HG02973 (cell line): ENCODE results near the gene EPHA7.

Experiments
- ATAC-seq: cut with Tn5 transposase; IDR thresholded peaks from one replicate; pipeline ENCODE4 v1.9.1; 2021; ENCODE audit warnings: moderate library complexity; ENCODE audit not compliant: unreplicated experiment

EPHA7 gene

GRCh38 chr6:93393554-93394074, 25.7 kb downstream of the EPHA7 start:
- no peak for ATAC-seq

DNA sequence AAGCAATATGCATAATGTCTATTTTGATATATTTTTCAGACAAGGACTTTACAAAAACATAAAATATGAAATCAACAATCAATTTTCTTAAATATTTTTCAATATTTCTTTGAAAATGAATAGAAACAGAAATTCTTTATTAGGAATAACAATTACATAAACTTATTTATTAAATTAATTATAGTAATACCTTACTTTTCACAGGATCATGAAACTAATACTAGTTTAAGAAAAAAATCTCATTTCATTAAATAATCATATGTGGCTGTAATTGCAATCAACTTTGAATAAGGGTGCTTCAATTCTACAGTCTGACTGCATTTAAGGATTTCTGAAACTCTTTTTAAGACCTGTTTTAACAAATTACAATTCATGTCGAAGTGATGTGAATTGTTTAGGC, 26.6 kb downstream of the EPHA7 start:
- no peak for ATAC-seq

GRCh38 chr6:93391965-93392364, 27.4 kb downstream of the EPHA7 start:
- no peak for ATAC-seq

- ATAC-seq, result no peak
Observed at GRCh38 chr6:93389192-93389591, 30.2 kb downstream of the EPHA7 start.

- ATAC-seq, result no peak
Observed at GRCh38 chr6:93388070-93388469, 31.3 kb downstream of the EPHA7 start.

DNA sequence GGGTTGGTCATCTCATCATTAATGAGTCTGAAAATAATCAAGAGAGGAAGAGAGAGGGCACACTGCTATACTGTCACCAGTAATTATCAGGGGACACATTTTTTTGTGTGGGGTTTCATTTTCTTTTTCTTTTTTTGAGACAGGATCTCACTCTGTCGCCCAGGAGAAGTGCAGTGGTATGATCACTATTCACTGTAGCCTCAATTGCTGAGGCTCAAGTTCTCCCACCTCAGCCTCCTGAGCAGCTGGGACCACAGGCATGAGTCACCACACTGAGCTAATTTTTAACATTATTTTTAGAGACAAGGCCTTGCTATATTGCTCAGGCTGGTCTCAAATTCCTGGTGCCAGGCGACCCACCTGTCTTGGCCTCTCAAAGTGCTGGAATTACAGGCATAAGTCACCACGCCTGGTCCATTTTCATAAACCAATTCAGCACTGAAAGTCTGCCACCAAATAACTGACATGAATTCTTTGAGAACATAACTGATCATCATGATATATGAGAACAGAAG, 43.3 kb downstream of the EPHA7 start:
- no peak for ATAC-seq

DNA sequence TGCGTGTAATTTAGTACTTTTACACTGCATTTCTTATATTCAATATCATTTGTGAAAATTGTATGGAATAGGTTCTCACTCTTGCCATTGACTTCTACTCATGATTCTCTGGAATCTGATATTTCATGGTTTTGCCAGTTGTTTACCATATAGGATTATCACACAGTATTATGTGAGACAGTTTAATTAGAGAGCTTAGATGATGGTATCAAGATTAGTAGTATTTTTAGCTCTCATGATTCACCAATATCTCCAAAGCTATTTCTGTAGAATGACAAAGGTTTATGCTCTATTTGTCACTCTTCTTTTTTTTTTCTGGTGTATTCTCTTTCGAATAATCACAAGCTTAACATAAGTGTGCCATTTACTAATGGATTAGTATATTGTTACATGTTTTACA, 45.9 kb downstream of the EPHA7 start:
- ATAC-seq, result no peak

- ATAC-seq, result no peak
Observed at GRCh38 chr6:93371756-93372155, 47.6 kb downstream of the EPHA7 start.

- no peak for ATAC-seq
Observed at GRCh38 chr6:93369586-93370134, 49.7 kb downstream of the EPHA7 start.

DNA sequence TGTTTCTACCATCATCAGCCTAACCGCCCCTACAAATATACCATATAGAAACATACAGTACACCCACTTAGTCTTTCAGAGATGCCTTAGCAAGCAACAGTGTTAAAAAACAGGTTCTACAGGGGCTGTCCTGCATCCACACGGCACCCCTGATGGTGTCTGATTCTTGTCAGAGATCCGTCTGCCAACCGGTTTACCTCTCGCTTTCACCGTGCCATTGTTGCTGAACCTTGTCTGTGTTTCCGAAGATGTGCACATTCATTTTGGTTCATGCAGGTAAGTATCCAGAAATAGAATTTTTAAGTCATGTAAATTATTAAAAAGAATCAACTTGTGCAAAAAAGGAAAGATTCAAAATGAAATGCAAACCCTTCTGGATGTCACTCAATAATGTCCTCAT, 52.9 kb downstream of the EPHA7 start:
- ATAC-seq, result no peak

DNA sequence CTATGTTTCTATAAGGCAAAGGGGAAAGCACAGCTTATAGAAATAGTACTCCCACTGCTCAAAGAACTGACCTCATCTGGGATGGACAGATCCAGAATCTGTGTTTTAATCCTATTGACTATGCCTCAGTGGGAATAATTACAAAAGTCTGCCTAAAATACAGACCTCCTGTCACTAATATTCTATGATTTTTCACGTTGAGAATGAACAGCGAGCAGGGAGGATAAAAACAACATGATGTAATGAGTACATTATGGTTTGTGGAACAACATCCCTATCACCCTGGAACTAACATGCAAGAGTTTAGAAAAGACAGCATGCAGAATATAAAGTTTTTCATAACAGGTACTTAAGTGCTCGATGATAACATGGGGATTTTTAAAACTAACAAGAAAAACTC, 53.9 kb downstream of the EPHA7 start:
- no peak for ATAC-seq

- ATAC-seq, result no peak
Observed at GRCh38 chr6:93358435-93358834, 60.9 kb downstream of the EPHA7 start.

- no peak for ATAC-seq
Observed at GRCh38 chr6:93352604-93353003, 66.8 kb downstream of the EPHA7 start.

DNA sequence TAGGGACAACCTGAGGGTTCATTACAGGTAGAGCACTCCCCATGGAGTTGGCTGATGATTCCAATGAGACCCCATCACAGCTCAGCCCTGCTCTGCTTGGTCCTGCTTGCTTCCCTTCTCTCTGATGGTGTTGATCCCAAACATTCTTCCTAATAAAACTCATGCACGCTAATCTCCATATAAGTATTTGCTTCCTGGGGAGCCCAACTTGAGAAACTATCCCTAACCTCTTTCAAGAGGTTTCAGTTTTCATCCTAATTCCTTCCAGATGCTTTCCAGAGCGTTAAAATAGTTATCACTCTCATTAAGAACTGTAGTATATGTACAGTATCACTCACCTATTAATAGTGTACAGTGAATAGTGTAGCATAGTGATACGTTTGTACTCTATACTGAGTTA, 68.1 kb downstream of the EPHA7 start:
- ATAC-seq, result no peak

DNA sequence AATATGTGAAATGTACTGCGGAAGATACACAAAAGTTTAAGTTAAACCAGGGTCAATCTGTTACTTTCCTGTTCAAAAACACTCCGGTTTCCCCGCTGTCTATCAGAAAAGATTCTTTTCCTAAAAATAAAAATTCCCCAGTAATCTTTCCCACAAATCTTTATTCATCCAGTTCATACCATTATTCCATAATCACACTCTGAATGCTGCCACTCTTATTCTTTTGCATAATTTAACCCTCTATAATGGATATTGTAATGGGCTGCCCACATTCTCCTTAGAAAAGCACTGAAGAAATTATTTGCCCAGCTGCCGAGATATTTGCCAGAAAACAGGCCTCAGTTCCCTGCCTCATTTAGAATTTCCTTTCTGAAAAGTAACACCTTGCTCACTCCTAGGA, 68.6 kb downstream of the EPHA7 start:
- no peak for ATAC-seq

- no peak for ATAC-seq
Observed at GRCh38 chr6:93344333-93344835, 75.0 kb downstream of the EPHA7 start.

DNA sequence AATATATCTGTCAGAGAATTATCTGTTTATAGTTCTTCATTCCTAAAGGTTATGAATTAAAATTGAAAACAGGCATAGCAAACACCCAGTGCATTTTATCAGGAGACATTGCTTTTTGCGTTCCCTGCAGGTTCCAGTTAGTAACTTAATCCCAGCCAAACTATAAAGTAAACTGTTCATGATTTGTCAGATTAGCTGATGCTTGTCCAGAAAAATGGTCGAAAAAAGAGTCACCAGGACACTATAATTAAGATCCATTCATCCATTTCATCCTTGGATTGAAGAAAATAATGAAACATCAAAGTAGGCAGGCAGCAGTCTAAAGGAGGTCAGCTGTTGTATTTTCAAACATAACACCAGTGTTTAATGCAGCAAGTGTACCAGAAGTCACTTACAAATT, 75.9 kb downstream of the EPHA7 start:
- no peak for ATAC-seq

DNA sequence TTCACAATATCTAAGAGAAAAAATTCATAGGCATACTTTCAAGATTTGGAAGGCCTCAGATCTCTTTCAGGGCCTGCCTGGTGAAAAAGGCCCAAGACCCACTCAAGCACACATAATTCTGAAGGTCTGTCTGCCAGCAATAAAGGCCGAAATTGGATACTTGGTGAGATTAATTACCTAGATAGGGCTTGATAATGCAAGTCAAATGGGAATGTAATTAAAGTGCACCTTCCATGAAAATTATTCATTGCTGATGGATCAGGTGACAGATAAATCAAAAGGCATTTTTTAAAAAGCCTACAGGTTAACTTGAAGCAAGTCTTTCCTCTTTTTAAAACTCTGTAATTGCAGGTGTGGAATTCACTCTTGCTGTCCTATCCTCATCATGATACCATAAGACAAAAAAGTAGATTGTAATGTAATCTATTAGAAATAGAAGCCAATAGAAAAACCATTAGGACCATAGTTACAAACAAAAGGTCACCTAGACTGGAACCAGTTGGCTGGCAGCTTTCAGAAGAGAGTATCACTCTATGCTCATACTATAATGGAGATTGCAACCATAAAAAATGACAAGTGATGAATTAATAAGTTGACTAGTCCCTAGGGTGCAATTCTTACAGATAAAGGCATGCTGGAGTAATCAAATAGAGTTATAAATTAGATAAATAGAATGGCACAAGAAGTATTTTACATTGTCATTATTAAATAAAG, 77.3 kb downstream of the EPHA7 start:
- ATAC-seq, result no peak

- no peak for ATAC-seq
Observed at GRCh38 chr6:93337772-93338394, 81.5 kb downstream of the EPHA7 start.

GRCh38 chr6:93337014-93337413, 82.3 kb downstream of the EPHA7 start:
- ATAC-seq, result no peak

- ATAC-seq, result no peak
Observed at GRCh38 chr6:93329301-93330000, 89.9 kb downstream of the EPHA7 start.
